ENCODE results near the gene MAP3K14.
"Not testable (repeated sequence)": the region's sequence is repeated elsewhere in the genome, so short reads cannot be mapped to it uniquely, and the experiment has no call there.

Gene MAP3K14

GRCh38 chr17:45316434-45317110 lies at the start of gene MAP3K14:
Gene MAP3K14 (minus strand): TSS chr17:45317020. CDS start chr17:45290745, 26,275 bp downstream.
- no peak for DNase-seq (ENCODE audit: low read depth, low spot score)

GRCh38 chr17:45366049-45366448 lies 49.2 kb upstream of the MAP3K14 start:
- DNase-seq (ENCODE audit: low read depth, low spot score) = no peak

GRCh38 chr17:45364531-45365390 lies 47.9 kb upstream of the MAP3K14 start:
- DNase-seq (ENCODE audit: low read depth, low spot score) = no peak

GRCh38 chr17:45363498-45363897 lies 46.7 kb upstream of the MAP3K14 start:
- DNase-seq (ENCODE audit: low read depth, low spot score) = no peak

- no peak for DNase-seq (ENCODE audit: low read depth, low spot score)
Observed at GRCh38 chr17:45361976-45362375, 45.2 kb upstream of the MAP3K14 start.

GRCh38 chr17:45361451-45361850 lies 44.6 kb upstream of the MAP3K14 start:
- no peak for DNase-seq (ENCODE audit: low read depth, low spot score)

- DNase-seq (ENCODE audit: low read depth, low spot score) = no peak
Observed at GRCh38 chr17:45357364-45357997, 40.7 kb upstream of the MAP3K14 start.

- no peak for DNase-seq (ENCODE audit: low read depth, low spot score)
Observed at GRCh38 chr17:45355087-45355486, 38.3 kb upstream of the MAP3K14 start.

- DNase-seq (ENCODE audit: low read depth, low spot score) = no peak
Observed at GRCh38 chr17:45353043-45353442, 36.2 kb upstream of the MAP3K14 start.

GRCh38 chr17:45351831-45352230 lies 35.0 kb upstream of the MAP3K14 start:
- no peak for DNase-seq (ENCODE audit: low read depth, low spot score)

- DNase-seq (ENCODE audit: low read depth, low spot score) = no peak
Observed at GRCh38 chr17:45347444-45347843, 30.6 kb upstream of the MAP3K14 start.

- no peak for DNase-seq (ENCODE audit: low read depth, low spot score)
Observed at GRCh38 chr17:45346216-45347015, 29.6 kb upstream of the MAP3K14 start.

GRCh38 chr17:45345554-45346215 lies 28.9 kb upstream of the MAP3K14 start:
- DNase-seq (ENCODE audit: low read depth, low spot score) = no peak

- no peak for DNase-seq (ENCODE audit: low read depth, low spot score)
Observed at GRCh38 chr17:45345246-45345553, 28.4 kb upstream of the MAP3K14 start.

GRCh38 chr17:45343967-45344664 lies 27.3 kb upstream of the MAP3K14 start:
- not testable (repeated sequence) for DNase-seq (ENCODE audit: low read depth, low spot score)

- DNase-seq (ENCODE audit: low read depth, low spot score) = no peak
Observed at GRCh38 chr17:45342871-45343526, 26.2 kb upstream of the MAP3K14 start.

- DNase-seq (ENCODE audit: low read depth, low spot score) = no peak
Observed at GRCh38 chr17:45342306-45342705, 25.5 kb upstream of the MAP3K14 start.

GRCh38 chr17:45341533-45342158 lies 24.8 kb upstream of the MAP3K14 start:
- peak; percentile 84 for DNase-seq (ENCODE audit: low read depth, low spot score)

Data from smooth muscle cell of the brain vasculature (primary cell).